Effector memory CD4-positive, alpha-beta T cell (primary cell): ENCODE results near the gene DMRT1.

Source experiments
- DNase-seq, 3 donors: peaks; one replicate each; pipeline ENCODE4 v3.0.0-alpha.2; 2020
- H3K27ac ChIP-seq: 2 replicates; pipeline ENCODE4 v1.7.0; 2013; ENCODE audit warnings: mild to moderate bottlenecking, low read length, moderate library complexity; ENCODE audit not compliant: insufficient read depth, poor library complexity, severe bottlenecking
- H3K27me3 ChIP-seq: replicated peaks from 2 replicates; pipeline ENCODE4 v1.7.0; 2013; ENCODE audit warnings: mild to moderate bottlenecking, low read length; ENCODE audit not compliant: insufficient read depth, control insufficient read depth, poor library complexity, severe bottlenecking
- H3K36me3 ChIP-seq: 2 replicates; pipeline ENCODE4 v1.7.0; 2013; ENCODE audit warnings: mild to moderate bottlenecking, low read length, moderate library complexity; ENCODE audit not compliant: control insufficient read depth, insufficient read depth
- H3K4me1 ChIP-seq: 2 replicates; pipeline ENCODE4 v1.7.0; 2013; ENCODE audit warnings: low read length, mild to moderate bottlenecking; ENCODE audit not compliant: control insufficient read depth, insufficient read depth, poor library complexity, severe bottlenecking
- H3K4me3 ChIP-seq: 2 replicates; pipeline ENCODE4 v1.7.0; 2013; ENCODE audit warnings: low read length, low read depth, mild to moderate bottlenecking; ENCODE audit not compliant: insufficient read depth, poor library complexity, severe bottlenecking
- H3K9me3 ChIP-seq: 2 replicates; pipeline ENCODE4 v1.7.0; 2013; ENCODE audit warnings: mild to moderate bottlenecking, low read length, moderate library complexity; ENCODE audit not compliant: control insufficient read depth
- total RNA-seq, 3 donors: gene quantifications; one replicate each; lab custom pipeline; 2026; lab: John Stamatoyannopoulos, UW

Gene DMRT1
- 0 reads per million in 3 donors for total RNA-seq

- peaks cover 4% of the 10 kb centered on the region for H3K4me1 ChIP-seq
- H3K27me3 ChIP-seq: peaks cover 5% of the 10 kb centered on the region
- DNase-seq: no peak
- no peak within 1 kb of the TSS for H3K27ac ChIP-seq
- H3K4me3 ChIP-seq: no peak within 1 kb of the TSS
- H3K9me3 ChIP-seq: no peaks in the 10 kb centered on the region
- H3K36me3 ChIP-seq: no peaks in the 10 kb centered on the region
These were observed at the start of gene DMRT1 for GRCh38 chr9:841371-842209. DMRT1 (plus strand) TSS chr9:841697; CDS start chr9:841839, 142 bp downstream.

GRCh38 chr9:792331-793260, 48.9 kb upstream of the DMRT1 start:
- Histone ChIP-seq H3K36me3 (no peaks in the 10 kb centered on the region), H3K27me3 (no peaks in the 10 kb centered on the region), H3K9me3 (no peaks in the 10 kb centered on the region), H3K27ac (no peak overlapping the region), H3K4me1 (no peaks in the 10 kb centered on the region), H3K4me3 (no peak overlapping the region)
- no peak for DNase-seq

GRCh38 chr9:794386-794785, 47.1 kb upstream of the DMRT1 start:
- no peaks in the 10 kb centered on the region for H3K9me3 ChIP-seq
- no peaks in the 10 kb centered on the region for H3K36me3 ChIP-seq
- no peaks in the 10 kb centered on the region for H3K27me3 ChIP-seq
- no peaks in the 10 kb centered on the region for H3K4me1 ChIP-seq
- DNase-seq: no peak
- no peak overlapping the region for H3K4me3 ChIP-seq
- H3K27ac ChIP-seq: no peak overlapping the region

- no peaks in the 10 kb centered on the region for H3K36me3 ChIP-seq
- no peaks in the 10 kb centered on the region for H3K4me1 ChIP-seq
- DNase-seq: no peak
- no peak overlapping the region for H3K4me3 ChIP-seq
- no peak overlapping the region for H3K27ac ChIP-seq
- H3K9me3 ChIP-seq: no peaks in the 10 kb centered on the region
- H3K27me3 ChIP-seq: no peaks in the 10 kb centered on the region
These were observed 45.6 kb upstream of the DMRT1 start for GRCh38 chr9:795869-796268.

- Histone ChIP-seq H3K4me1 (no peaks in the 10 kb centered on the region), H3K27ac (no peak overlapping the region), H3K36me3 (no peaks in the 10 kb centered on the region), H3K27me3 (no peaks in the 10 kb centered on the region), H3K9me3 (no peaks in the 10 kb centered on the region), H3K4me3 (no peak overlapping the region)
- DNase-seq: no peak
These were observed 40.8 kb upstream of the DMRT1 start for GRCh38 chr9:800591-801150.

- H3K27me3 ChIP-seq: no peaks in the 10 kb centered on the region
- no peak overlapping the region for H3K27ac ChIP-seq
These were observed 40.0 kb upstream of the DMRT1 start for GRCh38 chr9:801399-802071.

GRCh38 chr9:804026-804425, 37.5 kb upstream of the DMRT1 start:
- no peaks in the 10 kb centered on the region for H3K27me3 ChIP-seq
- H3K36me3 ChIP-seq: no peaks in the 10 kb centered on the region
- no peak overlapping the region for H3K4me3 ChIP-seq
- H3K9me3 ChIP-seq: no peaks in the 10 kb centered on the region
- H3K27ac ChIP-seq: no peak overlapping the region
- no peaks in the 10 kb centered on the region for H3K4me1 ChIP-seq
- no peak for DNase-seq

More at GRCh38 chr9:801399-802071, 40.0 kb upstream of the DMRT1 start:
- Histone ChIP-seq H3K4me1 (no peaks in the 10 kb centered on the region), H3K36me3 (no peaks in the 10 kb centered on the region), H3K9me3 (no peaks in the 10 kb centered on the region), H3K4me3 (no peak overlapping the region)
- DNase-seq: no peak

GRCh38 chr9:805151-805550, 36.3 kb upstream of the DMRT1 start:
- DNase-seq: no peak
- Histone ChIP-seq H3K4me3 (no peak overlapping the region), H3K9me3 (no peaks in the 10 kb centered on the region), H3K36me3 (no peaks in the 10 kb centered on the region), H3K4me1 (no peaks in the 10 kb centered on the region), H3K27ac (no peak overlapping the region), H3K27me3 (no peaks in the 10 kb centered on the region)

GRCh38 chr9:806285-807156, 35.0 kb upstream of the DMRT1 start:
- H3K9me3 ChIP-seq: no peaks in the 10 kb centered on the region
- DNase-seq: no peak
- H3K4me3 ChIP-seq: no peak overlapping the region
- no peaks in the 10 kb centered on the region for H3K27me3 ChIP-seq
- no peaks in the 10 kb centered on the region for H3K36me3 ChIP-seq
- H3K27ac ChIP-seq: no peak overlapping the region
- no peaks in the 10 kb centered on the region for H3K4me1 ChIP-seq
